ENCODE results near the gene EXOC3L2. TPM values are rescaled to one million over a fixed set of nuclear protein-coding genes. Genes with fewer than 3 reads are reported as not detected.

Gene EXOC3L2
- total and polyA plus RNA-seq, 10 of the 15 experiments (the other 5 are each of a cell fraction or from before 2014, with no cell fraction given) = not detected

GRCh38 chr19:45245826-45246225, 619 bp upstream of the EXOC3L2 start:
- BruUV-seq (replicated peaks) = no TSS peak
- Histone ChIP-seq H3K36me3 (ENCODE audit: control insufficient read depth in 2 of 2, insufficient read depth in 2 of 2, low read length in 1 of 2) (no peaks in the 10 kb centered on the region), H3K79me2 (ENCODE audit: control insufficient read depth, insufficient read depth, low read length) (no peaks in the 10 kb centered on the region), H3K4me1 (ENCODE audit: control insufficient read depth, insufficient read depth, low read length) (peaks cover 4% of the 10 kb centered on the region; the same call in 1 of the 2 replicates), H3K9ac (ENCODE audit: control insufficient read depth, insufficient read depth, low read length) (no peak overlapping the region), H3K27me3 (replicated peaks in 1 of 2; ENCODE audit: control insufficient read depth in 2 of 2, insufficient read depth in 2 of 2, low read length in 1 of 2) (no peaks in the 10 kb centered on the region), H2AFZ (ENCODE audit: control insufficient read depth, low read depth, low read length) (no peak overlapping the region), H4K20me1 (ENCODE audit: control insufficient read depth, insufficient read depth) (no peaks in the 10 kb centered on the region), H3K4me3 (no peak overlapping the region), H3K9me3 (replicated peaks; ENCODE audit: control insufficient read depth, insufficient read depth, low read length) (no peaks in the 10 kb centered on the region), H3K27ac (ENCODE audit: control insufficient read depth, insufficient read depth) (no peak overlapping the region), H3K4me2 (ENCODE audit: control insufficient read depth, insufficient read depth) (no peak overlapping the region)
- TF ChIP-seq IRF5 (IDR thresholded peaks at IDR 0.05; ENCODE audit: borderline replicate concordance) (no peak), CREB1 (IDR thresholded peaks at IDR 0.05; ENCODE audit: low read depth) (no peak), MYB (IDR thresholded peaks at IDR 0.05; ENCODE audit: borderline replicate concordance, low read depth, low read length) (no peak), ZNF622 (IDR thresholded peaks at IDR 0.05) (no peak), BHLHE40 (IDR thresholded peaks at IDR 0.05; ENCODE audit: borderline replicate concordance in 1 of 2, low read depth in 2 of 2, low read length in 1 of 2) (no peak), SRF (IDR thresholded peaks at IDR 0.05; ENCODE audit: low read depth in 2 of 2, low read length in 2 of 2) (no peak), LARP7 (IDR thresholded peaks at IDR 0.05) (no peak), SP1 (IDR thresholded peaks at IDR 0.05; ENCODE audit: low read depth, low read length) (no peak), NKRF (conservative IDR thresholded peaks at IDR 0.05) (no peak), ZSCAN29 (IDR thresholded peaks at IDR 0.05) (no peak), REST (IDR thresholded peaks at IDR 0.05; ENCODE audit: low read depth, low read length) (no peak), ZBTB33 (IDR thresholded peaks at IDR 0.05) (no peak), CBX5 (IDR thresholded peaks at IDR 0.05; ENCODE audit: low read depth) (no peak), MAX (IDR thresholded peaks at IDR 0.05; ENCODE audit: low read depth, low read length) (no peak), NR2C1 (IDR thresholded peaks at IDR 0.05) (no peak)
- ChIA-PET RAD21 (ENCODE audit: unreplicated experiment) (interaction anchor here (1.0 kb wide), 1 partner anchor 93 kb away, joined by 3 read pairs; no protein-coding TSS in a partner anchor), SMC1A (ENCODE audit: uncharacterized antibody, unreplicated experiment) (no interaction called here), CTCF (interaction anchor here (1.9 kb wide), 1 partner anchor 93 kb away, joined by 6 read pairs; no protein-coding TSS in a partner anchor), POLR2A (no interaction called here)
- intact Hi-C loops (cut with micrococcal nuclease; ENCODE audit: unreplicated experiment) (no loop called here), in situ Hi-C loops (cut with MboI) (no loop called here)
- 68% methylated on average over 4 of the region's 4 CpGs for WGBS (ENCODE audit: insufficient coverage, insufficient replicate concordance, low lambda C conversion rate, missing lambda C conversion rate)
- DNase-seq (ENCODE audit: low read depth, low spot score) (no peak), FAIRE-seq (no peak), ATAC-seq (no peak)

Data from GM12878 (cell line).